Effector memory CD8-positive, alpha-beta T cell (primary cell): ENCODE data around the gene OR2B3.
A peak's percentile ranks its signal among the peaks of the same experiment; 100 is the strongest.

Experiments used
- ATAC-seq: fragments of 150-1000 bp; cut with Tn5 transposase; replicated peaks from 2 replicates; pipeline ENCODE4 v1.10.0; 2021; ENCODE audit warnings: mild to moderate bottlenecking, moderate library complexity
- DNase-seq, 3 experiments: peaks; one replicate each; pipeline ENCODE4 v3.0.0; 2021
- H3K27ac Mint-ChIP-seq, 2 donors: one replicate each; pipeline ENCODE4 v1.8.0; 2022; ENCODE audit warnings: mild to moderate bottlenecking in 2 of 2, mixed read lengths in 2 of 2, moderate library complexity in 2 of 2
- H3K27me3 Mint-ChIP-seq, 2 donors: one replicate each; pipeline ENCODE4 v1.8.0; 2022; ENCODE audit warnings: mixed read lengths in 2 of 2
- H3K36me3 Mint-ChIP-seq: one replicate; pipeline ENCODE4 v1.8.0; 2022; ENCODE audit warnings: mild to moderate bottlenecking, moderate library complexity, mixed read lengths; ENCODE audit not compliant: insufficient read depth
- H3K4me1 Mint-ChIP-seq, 2 donors: one replicate each; pipeline ENCODE4 v1.8.0; 2022; ENCODE audit warnings: low read depth in 2 of 2, mixed read lengths in 2 of 2
- H3K4me3 Mint-ChIP-seq, 2 donors: one replicate each; pipeline ENCODE4 v1.8.0; 2022; ENCODE audit warnings: mild to moderate bottlenecking in 2 of 2, mixed read lengths in 2 of 2, moderate library complexity in 2 of 2
- H3K9me3 Mint-ChIP-seq, 2 donors: one replicate each; pipeline ENCODE4 v1.8.0; 2022; ENCODE audit warnings: mixed read lengths in 2 of 2

Gene OR2B3

GRCh38 chr6:29071831-29072723, 15.0 kb downstream of the OR2B3 start:
- peaks cover 46 to 64% of the 10 kb centered on the region in 2 donors for H3K27me3 Mint-ChIP-seq
- ATAC-seq = no peak
- H3K27ac Mint-ChIP-seq = no peak overlapping the region
- no peaks in the 10 kb centered on the region for H3K4me1 Mint-ChIP-seq
- no peaks in the 10 kb centered on the region for H3K9me3 Mint-ChIP-seq
- DNase-seq = peak in 2 of 3 experiments; percentile 1 to 2
- H3K4me3 Mint-ChIP-seq = no peak overlapping the region
- H3K36me3 Mint-ChIP-seq = no peaks in the 10 kb centered on the region

- Mint-ChIP-seq H3K4me1 (no peaks in the 10 kb centered on the region), H3K27ac (no peak overlapping the region), H3K4me3 (no peak overlapping the region), H3K9me3 (peaks cover 0 to 2% of the 10 kb centered on the region in 2 donors), H3K27me3 (peaks cover 52 to 65% of the 10 kb centered on the region in 2 donors), H3K36me3 (no peaks in the 10 kb centered on the region)
- DNase-seq (no peak), ATAC-seq (no peak)
Observed at GRCh38 chr6:29051680-29052079, 35.4 kb downstream of the OR2B3 start.

GRCh38 chr6:29045075-29045474, 42.0 kb downstream of the OR2B3 start, which contains the start of gene OR2W1:
TSS of gene OR2W1 (minus strand) at chr6:29045175. CDS start at chr6:29045175, 0 bp downstream.
- Mint-ChIP-seq H3K36me3 (no peaks in the 10 kb centered on the region), H3K27me3 (peaks cover 55 to 57% of the 10 kb centered on the region in 2 donors), H3K4me1 (no peaks in the 10 kb centered on the region), H3K9me3 (no peaks in the 10 kb centered on the region), H3K4me3 (no peak within 1 kb of the TSS), H3K27ac (no peak within 1 kb of the TSS)
- DNase-seq (no peak), ATAC-seq (no peak)
